ENCODE measurements around the gene PPP2R5A.

PPP2R5A gene

GRCh38 chr1:212244441-212244840, 40.8 kb upstream of the PPP2R5A start:
- ATAC-seq (ENCODE audit: low read depth) (no peak), DNase-seq (ENCODE audit: low spot score) (no peak)
- H3K27ac ChIP-seq (ENCODE audit: poor library complexity, severe bottlenecking) = no peak overlapping the region
- H3K9me3 ChIP-seq (ENCODE audit: severe bottlenecking) = no peaks in the 10 kb centered on the region
- no peaks in the 10 kb centered on the region for H3K36me3 ChIP-seq (ENCODE audit: low read depth)
- H3K27me3 ChIP-seq (ENCODE audit: insufficient read depth, poor library complexity, severe bottlenecking) = no peaks in the 10 kb centered on the region
- H3K4me3 ChIP-seq (ENCODE audit: severe bottlenecking) = no peak overlapping the region
- no peak for TF ChIP-seq CTCF (IDR thresholded peaks at IDR 0.05; ENCODE audit: poor library complexity, severe bottlenecking)
- H3K4me1 ChIP-seq (ENCODE audit: insufficient read depth, poor library complexity, severe bottlenecking) = no peaks in the 10 kb centered on the region

GRCh38 chr1:212247179-212247721, 38.0 kb upstream of the PPP2R5A start:
- no peaks in the 10 kb centered on the region for H3K4me1 ChIP-seq (ENCODE audit: insufficient read depth, poor library complexity, severe bottlenecking)
- DNase-seq (ENCODE audit: low spot score) (no peak), ATAC-seq (ENCODE audit: low read depth) (no peak)
- no peak overlapping the region for H3K27ac ChIP-seq (ENCODE audit: poor library complexity, severe bottlenecking)
- no peaks in the 10 kb centered on the region for H3K36me3 ChIP-seq (ENCODE audit: low read depth)
- no peak overlapping the region for H3K4me3 ChIP-seq (ENCODE audit: severe bottlenecking)
- H3K9me3 ChIP-seq (ENCODE audit: severe bottlenecking) = no peaks in the 10 kb centered on the region
- H3K27me3 ChIP-seq (ENCODE audit: insufficient read depth, poor library complexity, severe bottlenecking) = no peaks in the 10 kb centered on the region
- TF ChIP-seq CTCF (IDR thresholded peaks at IDR 0.05; ENCODE audit: poor library complexity, severe bottlenecking) = no peak

- H3K4me1 ChIP-seq (ENCODE audit: insufficient read depth, poor library complexity, severe bottlenecking) = no peaks in the 10 kb centered on the region
- no peaks in the 10 kb centered on the region for H3K9me3 ChIP-seq (ENCODE audit: severe bottlenecking)
- no peaks in the 10 kb centered on the region for H3K36me3 ChIP-seq (ENCODE audit: low read depth)
- no peak overlapping the region for H3K4me3 ChIP-seq (ENCODE audit: severe bottlenecking)
- ATAC-seq (ENCODE audit: low read depth) (no peak), DNase-seq (ENCODE audit: low spot score) (no peak)
- no peak overlapping the region for H3K27ac ChIP-seq (ENCODE audit: poor library complexity, severe bottlenecking)
- TF ChIP-seq CTCF (IDR thresholded peaks at IDR 0.05; ENCODE audit: poor library complexity, severe bottlenecking) = no peak
- no peaks in the 10 kb centered on the region for H3K27me3 ChIP-seq (ENCODE audit: insufficient read depth, poor library complexity, severe bottlenecking)
These were observed 37.2 kb upstream of the PPP2R5A start for GRCh38 chr1:212247988-212248387.

- ATAC-seq (ENCODE audit: low read depth) (no peak), DNase-seq (ENCODE audit: low spot score) (no peak)
- H3K9me3 ChIP-seq (ENCODE audit: severe bottlenecking) = no peaks in the 10 kb centered on the region
- no peak for TF ChIP-seq CTCF (IDR thresholded peaks at IDR 0.05; ENCODE audit: poor library complexity, severe bottlenecking)
- no peaks in the 10 kb centered on the region for H3K36me3 ChIP-seq (ENCODE audit: low read depth)
- H3K4me1 ChIP-seq (ENCODE audit: insufficient read depth, poor library complexity, severe bottlenecking) = no peaks in the 10 kb centered on the region
- no peak overlapping the region for H3K4me3 ChIP-seq (ENCODE audit: severe bottlenecking)
- H3K27ac ChIP-seq (ENCODE audit: poor library complexity, severe bottlenecking) = no peak overlapping the region
- no peaks in the 10 kb centered on the region for H3K27me3 ChIP-seq (ENCODE audit: insufficient read depth, poor library complexity, severe bottlenecking)
These were observed 30.3 kb upstream of the PPP2R5A start for GRCh38 chr1:212254853-212255363.

GRCh38 chr1:212255705-212256307, 29.4 kb upstream of the PPP2R5A start:
- Histone ChIP-seq H3K4me1 (ENCODE audit: insufficient read depth, poor library complexity, severe bottlenecking) (no peaks in the 10 kb centered on the region), H3K36me3 (ENCODE audit: low read depth) (no peaks in the 10 kb centered on the region), H3K4me3 (ENCODE audit: severe bottlenecking) (no peak overlapping the region), H3K27ac (ENCODE audit: poor library complexity, severe bottlenecking) (no peak overlapping the region), H3K9me3 (ENCODE audit: severe bottlenecking) (no peaks in the 10 kb centered on the region), H3K27me3 (ENCODE audit: insufficient read depth, poor library complexity, severe bottlenecking) (no peaks in the 10 kb centered on the region)
- no peak for ATAC-seq (ENCODE audit: low read depth)
- no peak for TF ChIP-seq CTCF (IDR thresholded peaks at IDR 0.05; ENCODE audit: poor library complexity, severe bottlenecking)
- no peak for DNase-seq (ENCODE audit: low spot score)
